WTC11 (cell line): ENCODE data around the gene SLC5A3. TPM values are rescaled to one million over a fixed set of nuclear protein-coding genes. Genes with fewer than 3 reads are reported as not detected.

Source experiments
- ATAC-seq: fragments of 200-7000 bp; cut with Tn5 transposase; 2 replicates; pipeline ENCODE4 v1.10.0; 2021; ENCODE audit warnings: mild to moderate bottlenecking, moderate library complexity
- CTCF ChIA-PET: fragments of 300-600 bp; sonication (Branson Sonifier 250); formaldehyde crosslinking; loops from one replicate; lab custom pipeline; 2021; ENCODE audit warnings: antibody characterized with exemption; lab: Charles Lee
- POLR2A ChIA-PET: fragments of 350-600 bp; sonication (Branson Sonifier 250); formaldehyde crosslinking; loops from one replicate; lab custom pipeline; 2021; ENCODE audit warnings: antibody characterized with exemption; lab: Charles Lee
- DNase-seq: peaks from one replicate; pipeline ENCODE4 v3.0.0; 2021; ENCODE audit warnings: low spot score
- H3K27ac Mint-ChIP-seq: 2 replicates; pipeline ENCODE4 v1.8.0; 2021; ENCODE audit warnings: mixed read lengths
- H3K27me3 Mint-ChIP-seq: 2 replicates; pipeline ENCODE4 v1.8.0; 2021; ENCODE audit warnings: low read depth, mild to moderate bottlenecking, moderate library complexity, mixed read lengths
- H3K36me3 Mint-ChIP-seq: 2 replicates; pipeline ENCODE4 v1.8.0; 2021; ENCODE audit warnings: mixed read lengths
- H3K4me1 Mint-ChIP-seq: 2 replicates; pipeline ENCODE4 v1.8.0; 2022; ENCODE audit warnings: mixed read lengths
- H3K4me3 Mint-ChIP-seq: 2 replicates; pipeline ENCODE4 v1.8.0; 2021; ENCODE audit warnings: mild to moderate bottlenecking, moderate library complexity, mixed read lengths
- H3K9me3 Mint-ChIP-seq: 2 replicates; pipeline ENCODE4 v1.8.0; 2021; ENCODE audit warnings: mixed read lengths
- GABPB1 ChIP-seq: sonication (generic); formaldehyde crosslinking; IDR thresholded peaks from 2 replicates; pipeline ENCODE4 v1.8.1; 2023; ENCODE audit warnings: mild to moderate bottlenecking, missing genetic modification reagents
- JUN ChIP-seq: sonication (generic); formaldehyde crosslinking; IDR thresholded peaks from 2 replicates; pipeline ENCODE4 v1.8.0; 2023; ENCODE audit warnings: mild to moderate bottlenecking, missing genetic modification reagents
- NFYB ChIP-seq: sonication (generic); formaldehyde crosslinking; conservative IDR thresholded peaks from 2 replicates; pipeline ENCODE4 v1.8.0; 2022; ENCODE audit warnings: low read depth, missing genetic modification reagents
- TEAD1 ChIP-seq: sonication (generic); formaldehyde crosslinking; IDR thresholded peaks from 2 replicates; pipeline ENCODE4 v1.8.0; 2022; ENCODE audit warnings: mild to moderate bottlenecking, missing genetic modification reagents
- ZNF138 ChIP-seq: sonication (generic); formaldehyde crosslinking; conservative IDR thresholded peaks from 2 replicates; pipeline ENCODE4 v1.8.1; 2022; ENCODE audit warnings: mild to moderate bottlenecking, moderate library complexity, missing genetic modification reagents
- ZNF232 ChIP-seq: sonication (generic); formaldehyde crosslinking; IDR thresholded peaks from 2 replicates; pipeline ENCODE4 v1.8.0; 2022; ENCODE audit warnings: mild to moderate bottlenecking, missing genetic modification reagents
- total RNA-seq: library from RNA; stranded (reverse); gene quantifications from 3 replicates; pipeline ENCODE4 v1.2.3, GENCODE V29; 2021
- TF ChIP-seq, protein P1 (sequence below): sonication (generic); formaldehyde crosslinking; IDR thresholded peaks from 2 replicates; pipeline ENCODE4 v1.8.0; 2023; ENCODE audit warnings: mild to moderate bottlenecking, missing genetic modification reagents
- TF ChIP-seq, protein P2 (sequence below): sonication (generic); formaldehyde crosslinking; IDR thresholded peaks from 2 replicates; pipeline ENCODE4 v1.8.1; 2023; ENCODE audit warnings: mild to moderate bottlenecking, missing genetic modification reagents
- TF ChIP-seq, protein P3 (sequence below): fragments of 200-600 bp; IDR thresholded peaks from 2 replicates; pipeline ENCODE4 v1.8.0; 2022; ENCODE audit warnings: antibody characterized with exemption
- TF ChIP-seq, protein P4 (sequence below): fragments of 250-450 bp; sonication (Bioruptor Pico); IDR thresholded peaks from 2 replicates; pipeline ENCODE4 v1.9.0; 2021; ENCODE audit warnings: moderate library complexity, mild to moderate bottlenecking, inconsistent platforms, borderline replicate concordance
- TF ChIP-seq, protein P5 (sequence below): sonication (generic); formaldehyde crosslinking; IDR thresholded peaks from 2 replicates; pipeline ENCODE4 v1.8.1; 2023; ENCODE audit warnings: mild to moderate bottlenecking, missing genetic modification reagents
- TF ChIP-seq, protein P6 (sequence below): sonication (generic); formaldehyde crosslinking; IDR thresholded peaks from 2 replicates; pipeline ENCODE4 v1.8.1; 2022; ENCODE audit warnings: low read depth, missing genetic modification reagents, borderline replicate concordance
- TF ChIP-seq, protein P7 (sequence below): sonication (generic); formaldehyde crosslinking; IDR thresholded peaks from 2 replicates; pipeline ENCODE4 v1.8.1; 2023; ENCODE audit warnings: mild to moderate bottlenecking, missing genetic modification reagents, borderline replicate concordance

Gene SLC5A3
- total RNA-seq, 1 experiment from 2014 or later, result 14.8 TPM

DNA sequence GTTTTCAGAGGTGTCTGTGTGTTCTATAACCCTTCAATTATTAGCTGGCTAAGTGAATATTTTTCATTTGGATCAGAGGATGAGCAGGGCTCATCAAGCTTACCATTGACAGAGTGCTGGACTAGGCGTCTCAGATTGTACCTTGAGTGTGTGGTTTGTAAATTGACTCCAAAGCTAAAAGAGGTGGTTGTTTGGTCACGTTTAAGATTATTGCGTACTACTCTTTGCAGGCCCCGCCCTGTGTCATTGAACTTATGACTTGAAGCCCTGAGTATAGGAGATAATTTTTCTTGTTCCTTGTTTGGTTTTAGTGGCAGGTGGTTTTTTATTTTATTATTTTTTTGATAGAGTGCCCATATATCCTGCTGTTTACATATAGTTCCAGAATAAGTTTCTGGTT lies 17.7 kb downstream of the SLC5A3 start (continued):
- TF ChIP-seq, protein P1, sequence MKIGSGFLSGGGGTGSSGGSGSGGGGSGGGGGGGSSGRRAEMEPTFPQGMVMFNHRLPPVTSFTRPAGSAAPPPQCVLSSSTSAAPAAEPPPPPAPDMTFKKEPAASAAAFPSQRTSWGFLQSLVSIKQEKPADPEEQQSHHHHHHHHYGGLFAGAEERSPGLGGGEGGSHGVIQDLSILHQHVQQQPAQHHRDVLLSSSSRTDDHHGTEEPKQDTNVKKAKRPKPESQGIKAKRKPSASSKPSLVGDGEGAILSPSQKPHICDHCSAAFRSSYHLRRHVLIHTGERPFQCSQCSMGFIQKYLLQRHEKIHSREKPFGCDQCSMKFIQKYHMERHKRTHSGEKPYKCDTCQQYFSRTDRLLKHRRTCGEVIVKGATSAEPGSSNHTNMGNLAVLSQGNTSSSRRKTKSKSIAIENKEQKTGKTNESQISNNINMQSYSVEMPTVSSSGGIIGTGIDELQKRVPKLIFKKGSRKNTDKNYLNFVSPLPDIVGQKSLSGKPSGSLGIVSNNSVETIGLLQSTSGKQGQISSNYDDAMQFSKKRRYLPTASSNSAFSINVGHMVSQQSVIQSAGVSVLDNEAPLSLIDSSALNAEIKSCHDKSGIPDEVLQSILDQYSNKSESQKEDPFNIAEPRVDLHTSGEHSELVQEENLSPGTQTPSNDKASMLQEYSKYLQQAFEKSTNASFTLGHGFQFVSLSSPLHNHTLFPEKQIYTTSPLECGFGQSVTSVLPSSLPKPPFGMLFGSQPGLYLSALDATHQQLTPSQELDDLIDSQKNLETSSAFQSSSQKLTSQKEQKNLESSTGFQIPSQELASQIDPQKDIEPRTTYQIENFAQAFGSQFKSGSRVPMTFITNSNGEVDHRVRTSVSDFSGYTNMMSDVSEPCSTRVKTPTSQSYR (CRISPR knock-in tag), result no peak
- TF ChIP-seq JUN (CRISPR knock-in tag) (no peak), ZNF138 (CRISPR knock-in tag) (no peak), ZNF232 (CRISPR knock-in tag) (no peak)
- TF ChIP-seq, protein P2, sequence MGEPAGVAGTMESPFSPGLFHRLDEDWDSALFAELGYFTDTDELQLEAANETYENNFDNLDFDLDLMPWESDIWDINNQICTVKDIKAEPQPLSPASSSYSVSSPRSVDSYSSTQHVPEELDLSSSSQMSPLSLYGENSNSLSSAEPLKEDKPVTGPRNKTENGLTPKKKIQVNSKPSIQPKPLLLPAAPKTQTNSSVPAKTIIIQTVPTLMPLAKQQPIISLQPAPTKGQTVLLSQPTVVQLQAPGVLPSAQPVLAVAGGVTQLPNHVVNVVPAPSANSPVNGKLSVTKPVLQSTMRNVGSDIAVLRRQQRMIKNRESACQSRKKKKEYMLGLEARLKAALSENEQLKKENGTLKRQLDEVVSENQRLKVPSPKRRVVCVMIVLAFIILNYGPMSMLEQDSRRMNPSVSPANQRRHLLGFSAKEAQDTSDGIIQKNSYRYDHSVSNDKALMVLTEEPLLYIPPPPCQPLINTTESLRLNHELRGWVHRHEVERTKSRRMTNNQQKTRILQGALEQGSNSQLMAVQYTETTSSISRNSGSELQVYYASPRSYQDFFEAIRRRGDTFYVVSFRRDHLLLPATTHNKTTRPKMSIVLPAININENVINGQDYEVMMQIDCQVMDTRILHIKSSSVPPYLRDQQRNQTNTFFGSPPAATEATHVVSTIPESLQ (CRISPR knock-in tag), result no peak
- TF ChIP-seq, protein P3, sequence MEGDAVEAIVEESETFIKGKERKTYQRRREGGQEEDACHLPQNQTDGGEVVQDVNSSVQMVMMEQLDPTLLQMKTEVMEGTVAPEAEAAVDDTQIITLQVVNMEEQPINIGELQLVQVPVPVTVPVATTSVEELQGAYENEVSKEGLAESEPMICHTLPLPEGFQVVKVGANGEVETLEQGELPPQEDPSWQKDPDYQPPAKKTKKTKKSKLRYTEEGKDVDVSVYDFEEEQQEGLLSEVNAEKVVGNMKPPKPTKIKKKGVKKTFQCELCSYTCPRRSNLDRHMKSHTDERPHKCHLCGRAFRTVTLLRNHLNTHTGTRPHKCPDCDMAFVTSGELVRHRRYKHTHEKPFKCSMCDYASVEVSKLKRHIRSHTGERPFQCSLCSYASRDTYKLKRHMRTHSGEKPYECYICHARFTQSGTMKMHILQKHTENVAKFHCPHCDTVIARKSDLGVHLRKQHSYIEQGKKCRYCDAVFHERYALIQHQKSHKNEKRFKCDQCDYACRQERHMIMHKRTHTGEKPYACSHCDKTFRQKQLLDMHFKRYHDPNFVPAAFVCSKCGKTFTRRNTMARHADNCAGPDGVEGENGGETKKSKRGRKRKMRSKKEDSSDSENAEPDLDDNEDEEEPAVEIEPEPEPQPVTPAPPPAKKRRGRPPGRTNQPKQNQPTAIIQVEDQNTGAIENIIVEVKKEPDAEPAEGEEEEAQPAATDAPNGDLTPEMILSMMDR, result no peak
- TF ChIP-seq, all 79 proteins: peak for 0

DNA sequence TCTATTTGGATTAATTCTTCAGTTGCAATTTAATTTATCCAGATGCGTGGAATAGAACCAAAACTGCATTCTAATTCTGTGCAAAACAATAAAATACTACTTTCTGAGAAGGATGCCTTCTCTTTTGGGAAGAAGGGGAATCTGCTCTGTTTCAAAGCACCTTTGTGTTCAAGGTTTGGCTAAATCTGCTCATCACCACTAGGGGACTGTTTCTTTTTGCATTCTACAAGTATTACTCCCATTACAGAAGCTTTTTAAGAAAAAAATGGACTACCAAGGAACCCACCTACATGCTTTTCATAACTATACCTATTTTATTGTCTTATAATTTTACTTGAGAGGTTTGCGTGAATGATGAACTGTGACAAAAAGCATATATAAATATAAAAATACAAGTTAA lies 18.2 kb downstream of the SLC5A3 start:
- peaks cover 21% of the 10 kb centered on the region for H3K36me3 Mint-ChIP-seq
- H3K4me1 Mint-ChIP-seq, result peaks cover 24% of the 10 kb centered on the region
- H3K9me3 Mint-ChIP-seq, result no peaks in the 10 kb centered on the region
- ATAC-seq (no peak), DNase-seq (no peak)
- TF ChIP-seq GABPB1 (CRISPR knock-in tag), result no peak
- TF ChIP-seq, protein P4, sequence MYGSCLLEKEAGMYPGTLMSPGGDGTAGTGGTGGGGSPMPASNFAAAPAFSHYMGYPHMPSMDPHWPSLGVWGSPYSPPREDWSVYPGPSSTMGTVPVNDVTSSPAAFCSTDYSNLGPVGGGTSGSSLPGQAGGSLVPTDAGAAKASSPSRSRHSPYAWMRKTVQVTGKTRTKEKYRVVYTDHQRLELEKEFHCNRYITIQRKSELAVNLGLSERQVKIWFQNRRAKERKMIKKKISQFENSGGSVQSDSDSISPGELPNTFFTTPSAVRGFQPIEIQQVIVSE (CRISPR knock-in tag), result no peak
- TF ChIP-seq, protein P5, sequence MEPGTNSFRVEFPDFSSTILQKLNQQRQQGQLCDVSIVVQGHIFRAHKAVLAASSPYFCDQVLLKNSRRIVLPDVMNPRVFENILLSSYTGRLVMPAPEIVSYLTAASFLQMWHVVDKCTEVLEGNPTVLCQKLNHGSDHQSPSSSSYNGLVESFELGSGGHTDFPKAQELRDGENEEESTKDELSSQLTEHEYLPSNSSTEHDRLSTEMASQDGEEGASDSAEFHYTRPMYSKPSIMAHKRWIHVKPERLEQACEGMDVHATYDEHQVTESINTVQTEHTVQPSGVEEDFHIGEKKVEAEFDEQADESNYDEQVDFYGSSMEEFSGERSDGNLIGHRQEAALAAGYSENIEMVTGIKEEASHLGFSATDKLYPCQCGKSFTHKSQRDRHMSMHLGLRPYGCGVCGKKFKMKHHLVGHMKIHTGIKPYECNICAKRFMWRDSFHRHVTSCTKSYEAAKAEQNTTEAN (CRISPR knock-in tag), result no peak
- H3K27ac Mint-ChIP-seq, result no peak overlapping the region
- POLR2A ChIA-PET, result no interaction called here
- H3K27me3 Mint-ChIP-seq, result no peaks in the 10 kb centered on the region
- H3K4me3 Mint-ChIP-seq, result no peak overlapping the region
- CTCF ChIA-PET, result interaction anchor here (0.7 to 2.3 kb wide), 14 partner anchors 9 to 167 kb away, joined by 3 to 16 read pairs (median 4); partner anchors contain the start of genes MRPS6 and SLC5A3

DNA sequence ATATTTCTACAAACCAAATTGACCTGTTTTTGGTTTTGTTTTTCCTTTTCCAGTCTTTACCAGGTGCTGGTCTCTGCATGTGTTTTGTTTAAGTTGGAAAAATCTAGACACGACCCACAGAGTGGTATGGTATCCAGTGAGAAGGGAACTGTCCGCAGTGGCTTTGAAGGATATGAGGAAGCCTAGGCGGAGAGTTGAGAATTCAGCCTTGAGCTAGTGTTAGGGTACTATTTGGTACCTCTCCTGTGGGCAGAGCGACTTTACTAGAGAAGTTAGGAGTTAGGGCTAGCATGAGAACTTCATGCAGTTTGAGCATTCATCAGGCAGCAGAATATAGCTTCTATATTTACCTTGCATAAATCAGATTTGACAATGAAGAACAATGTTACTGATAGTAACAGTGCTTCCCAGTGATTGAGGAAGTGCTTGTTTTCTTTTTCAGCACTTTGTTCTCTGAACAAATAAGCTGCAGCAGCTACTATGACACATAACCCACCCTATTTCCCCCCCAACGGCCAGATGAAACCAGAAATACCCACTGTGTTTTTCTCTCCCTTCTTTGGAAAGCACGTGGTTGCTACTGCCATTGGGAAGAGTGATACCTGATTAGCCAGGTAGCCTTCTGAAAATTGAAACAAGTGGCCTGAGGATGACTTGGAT lies 19.0 kb downstream of the SLC5A3 start:
- Mint-ChIP-seq H3K27ac (peak overlapping the region; percentile 73), H3K9me3 (no peaks in the 10 kb centered on the region), H3K36me3 (peaks cover 28% of the 10 kb centered on the region), H3K4me3 (no peak overlapping the region), H3K27me3 (no peaks in the 10 kb centered on the region), H3K4me1 (peaks cover 32% of the 10 kb centered on the region)
- POLR2A ChIA-PET, result no interaction called here
- CTCF ChIA-PET, result interaction anchor here (0.6 to 2.3 kb wide), 18 partner anchors 8 to 255 kb away, joined by 3 to 16 read pairs (median 4); partner anchors contain the start of genes MRPS6 and SLC5A3
- DNase-seq, result no peak
- ATAC-seq, result peak; percentile 32; the same call in 1 of the 2 replicates
- TF ChIP-seq, protein P6, sequence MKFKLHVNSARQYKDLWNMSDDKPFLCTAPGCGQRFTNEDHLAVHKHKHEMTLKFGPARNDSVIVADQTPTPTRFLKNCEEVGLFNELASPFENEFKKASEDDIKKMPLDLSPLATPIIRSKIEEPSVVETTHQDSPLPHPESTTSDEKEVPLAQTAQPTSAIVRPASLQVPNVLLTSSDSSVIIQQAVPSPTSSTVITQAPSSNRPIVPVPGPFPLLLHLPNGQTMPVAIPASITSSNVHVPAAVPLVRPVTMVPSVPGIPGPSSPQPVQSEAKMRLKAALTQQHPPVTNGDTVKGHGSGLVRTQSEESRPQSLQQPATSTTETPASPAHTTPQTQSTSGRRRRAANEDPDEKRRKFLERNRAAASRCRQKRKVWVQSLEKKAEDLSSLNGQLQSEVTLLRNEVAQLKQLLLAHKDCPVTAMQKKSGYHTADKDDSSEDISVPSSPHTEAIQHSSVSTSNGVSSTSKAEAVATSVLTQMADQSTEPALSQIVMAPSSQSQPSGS (CRISPR knock-in tag), result no peak
- TF ChIP-seq TEAD1 (CRISPR knock-in tag) (no peak), NFYB (CRISPR knock-in tag) (no peak), GABPB1 (CRISPR knock-in tag) (no peak)
- TF ChIP-seq, protein P1 (CRISPR knock-in tag), result no peak
- TF ChIP-seq, protein P7, sequence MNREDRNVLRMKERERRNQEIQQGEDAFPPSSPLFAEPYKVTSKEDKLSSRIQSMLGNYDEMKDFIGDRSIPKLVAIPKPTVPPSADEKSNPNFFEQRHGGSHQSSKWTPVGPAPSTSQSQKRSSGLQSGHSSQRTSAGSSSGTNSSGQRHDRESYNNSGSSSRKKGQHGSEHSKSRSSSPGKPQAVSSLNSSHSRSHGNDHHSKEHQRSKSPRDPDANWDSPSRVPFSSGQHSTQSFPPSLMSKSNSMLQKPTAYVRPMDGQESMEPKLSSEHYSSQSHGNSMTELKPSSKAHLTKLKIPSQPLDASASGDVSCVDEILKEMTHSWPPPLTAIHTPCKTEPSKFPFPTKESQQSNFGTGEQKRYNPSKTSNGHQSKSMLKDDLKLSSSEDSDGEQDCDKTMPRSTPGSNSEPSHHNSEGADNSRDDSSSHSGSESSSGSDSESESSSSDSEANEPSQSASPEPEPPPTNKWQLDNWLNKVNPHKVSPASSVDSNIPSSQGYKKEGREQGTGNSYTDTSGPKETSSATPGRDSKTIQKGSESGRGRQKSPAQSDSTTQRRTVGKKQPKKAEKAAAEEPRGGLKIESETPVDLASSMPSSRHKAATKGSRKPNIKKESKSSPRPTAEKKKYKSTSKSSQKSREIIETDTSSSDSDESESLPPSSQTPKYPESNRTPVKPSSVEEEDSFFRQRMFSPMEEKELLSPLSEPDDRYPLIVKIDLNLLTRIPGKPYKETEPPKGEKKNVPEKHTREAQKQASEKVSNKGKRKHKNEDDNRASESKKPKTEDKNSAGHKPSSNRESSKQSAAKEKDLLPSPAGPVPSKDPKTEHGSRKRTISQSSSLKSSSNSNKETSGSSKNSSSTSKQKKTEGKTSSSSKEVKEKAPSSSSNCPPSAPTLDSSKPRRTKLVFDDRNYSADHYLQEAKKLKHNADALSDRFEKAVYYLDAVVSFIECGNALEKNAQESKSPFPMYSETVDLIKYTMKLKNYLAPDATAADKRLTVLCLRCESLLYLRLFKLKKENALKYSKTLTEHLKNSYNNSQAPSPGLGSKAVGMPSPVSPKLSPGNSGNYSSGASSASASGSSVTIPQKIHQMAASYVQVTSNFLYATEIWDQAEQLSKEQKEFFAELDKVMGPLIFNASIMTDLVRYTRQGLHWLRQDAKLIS (CRISPR knock-in tag), result no peak
